ENCODE measurements around the gene GOLT1A.

Gene GOLT1A

GRCh38 chr1:204258213-204259115 is 44.7 kb upstream of the GOLT1A start:
- Histone ChIP-seq H3K4me3 (ENCODE audit: low read length) (no peak overlapping the region), H3K27ac (ENCODE audit: low read length) (no peak overlapping the region), H3K4me1 (ENCODE audit: control insufficient read depth, insufficient read depth, low read length) (peaks cover 14% of the 10 kb centered on the region; the same call in 1 of the 2 replicates), H3K9me3 (ENCODE audit: control insufficient read depth, insufficient read depth, low read length) (no peaks in the 10 kb centered on the region), H3K36me3 (ENCODE audit: control insufficient read depth, insufficient read depth, low read length) (no peaks in the 10 kb centered on the region), H3K27me3 (ENCODE audit: control insufficient read depth, insufficient read depth, low read length) (no peaks in the 10 kb centered on the region)
- WGBS (ENCODE audit: insufficient coverage, insufficient read length), result no CpG with 5 or more reads among the region's 7 CpGs
- peak; percentile 61 for DNase-seq (ENCODE audit: low read depth, low spot score)

- no peaks in the 10 kb centered on the region for H3K36me3 ChIP-seq (ENCODE audit: control insufficient read depth, insufficient read depth, low read length)
- peaks cover 16% of the 10 kb centered on the region; the same call in 1 of the 2 replicates for H3K4me1 ChIP-seq (ENCODE audit: control insufficient read depth, insufficient read depth, low read length)
- H3K9me3 ChIP-seq (ENCODE audit: control insufficient read depth, insufficient read depth, low read length), result no peaks in the 10 kb centered on the region
- no CpG with 5 or more reads among the region's 24 CpGs for WGBS (ENCODE audit: insufficient coverage, insufficient read length)
- H3K27me3 ChIP-seq (ENCODE audit: control insufficient read depth, insufficient read depth, low read length), result no peaks in the 10 kb centered on the region
- H3K27ac ChIP-seq (ENCODE audit: low read length), result no peak overlapping the region
- no peak overlapping the region for H3K4me3 ChIP-seq (ENCODE audit: low read length)
- no peak for DNase-seq (ENCODE audit: low read depth, low spot score)
Measured at GRCh38 chr1:204257446-204257845, 43.7 kb upstream of the GOLT1A start.

GRCh38 chr1:204256531-204256930 is 42.7 kb upstream of the GOLT1A start:
- no peak overlapping the region for H3K4me3 ChIP-seq (ENCODE audit: low read length)
- no peaks in the 10 kb centered on the region for H3K27me3 ChIP-seq (ENCODE audit: control insufficient read depth, insufficient read depth, low read length)
- no CpG with 5 or more reads among the region's 10 CpGs for WGBS (ENCODE audit: insufficient coverage, insufficient read length)
- H3K9me3 ChIP-seq (ENCODE audit: control insufficient read depth, insufficient read depth, low read length), result no peaks in the 10 kb centered on the region
- H3K27ac ChIP-seq (ENCODE audit: low read length), result no peak overlapping the region
- no peaks in the 10 kb centered on the region for H3K36me3 ChIP-seq (ENCODE audit: control insufficient read depth, insufficient read depth, low read length)
- no peak for DNase-seq (ENCODE audit: low read depth, low spot score)
- peaks cover 16% of the 10 kb centered on the region; the same call in 1 of the 2 replicates for H3K4me1 ChIP-seq (ENCODE audit: control insufficient read depth, insufficient read depth, low read length)

- Histone ChIP-seq H3K27ac (ENCODE audit: low read length) (no peak overlapping the region), H3K4me1 (ENCODE audit: control insufficient read depth, insufficient read depth, low read length) (peaks cover 16% of the 10 kb centered on the region; the same call in 1 of the 2 replicates), H3K4me3 (ENCODE audit: low read length) (no peak overlapping the region), H3K9me3 (ENCODE audit: control insufficient read depth, insufficient read depth, low read length) (no peaks in the 10 kb centered on the region), H3K36me3 (ENCODE audit: control insufficient read depth, insufficient read depth, low read length) (no peaks in the 10 kb centered on the region), H3K27me3 (ENCODE audit: control insufficient read depth, insufficient read depth, low read length) (no peaks in the 10 kb centered on the region)
- no peak for DNase-seq (ENCODE audit: low read depth, low spot score)
- no CpG with 5 or more reads among the region's 5 CpGs for WGBS (ENCODE audit: insufficient coverage, insufficient read length)
Measured at GRCh38 chr1:204255966-204256365, 42.2 kb upstream of the GOLT1A start.

- Histone ChIP-seq H3K27ac (ENCODE audit: low read length) (no peak overlapping the region), H3K36me3 (ENCODE audit: control insufficient read depth, insufficient read depth, low read length) (no peaks in the 10 kb centered on the region), H3K27me3 (ENCODE audit: control insufficient read depth, insufficient read depth, low read length) (no peaks in the 10 kb centered on the region), H3K4me3 (ENCODE audit: low read length) (no peak overlapping the region), H3K4me1 (ENCODE audit: control insufficient read depth, insufficient read depth, low read length) (peaks cover 16% of the 10 kb centered on the region; the same call in 1 of the 2 replicates), H3K9me3 (ENCODE audit: control insufficient read depth, insufficient read depth, low read length) (no peaks in the 10 kb centered on the region)
- peak; percentile 35 for DNase-seq (ENCODE audit: low read depth, low spot score)
- WGBS (ENCODE audit: insufficient coverage, insufficient read length), result no CpG with 5 or more reads among the region's 5 CpGs
Measured at GRCh38 chr1:204255225-204255624, 41.4 kb upstream of the GOLT1A start.

- WGBS (ENCODE audit: insufficient coverage, insufficient read length), result no CpG with 5 or more reads among the region's 7 CpGs
- Histone ChIP-seq H3K4me1 (ENCODE audit: control insufficient read depth, insufficient read depth, low read length) (peaks cover 20% of the 10 kb centered on the region; the same call in 1 of the 2 replicates), H3K27ac (ENCODE audit: low read length) (no peak overlapping the region), H3K36me3 (ENCODE audit: control insufficient read depth, insufficient read depth, low read length) (no peaks in the 10 kb centered on the region), H3K9me3 (ENCODE audit: control insufficient read depth, insufficient read depth, low read length) (no peaks in the 10 kb centered on the region), H3K27me3 (ENCODE audit: control insufficient read depth, insufficient read depth, low read length) (no peaks in the 10 kb centered on the region), H3K4me3 (ENCODE audit: low read length) (no peak overlapping the region)
- no peak for DNase-seq (ENCODE audit: low read depth, low spot score)
Measured at GRCh38 chr1:204254031-204254661, 40.4 kb upstream of the GOLT1A start.

GRCh38 chr1:204251926-204252689 is 38.3 kb upstream of the GOLT1A start:
- no peak overlapping the region for H3K27ac ChIP-seq (ENCODE audit: low read length)
- H3K27me3 ChIP-seq (ENCODE audit: control insufficient read depth, insufficient read depth, low read length), result no peaks in the 10 kb centered on the region
- H3K4me3 ChIP-seq (ENCODE audit: low read length), result no peak overlapping the region
- DNase-seq (ENCODE audit: low read depth, low spot score), result no peak
- H3K4me1 ChIP-seq (ENCODE audit: control insufficient read depth, insufficient read depth, low read length), result peaks cover 20% of the 10 kb centered on the region; the same call in 1 of the 2 replicates
- H3K36me3 ChIP-seq (ENCODE audit: control insufficient read depth, insufficient read depth, low read length), result no peaks in the 10 kb centered on the region; the same call in 1 of the 2 replicates
- H3K9me3 ChIP-seq (ENCODE audit: control insufficient read depth, insufficient read depth, low read length), result no peaks in the 10 kb centered on the region
- no CpG with 5 or more reads among the region's 6 CpGs for WGBS (ENCODE audit: insufficient coverage, insufficient read length)

- H3K4me3 ChIP-seq (ENCODE audit: low read length), result no peak overlapping the region
- no peak overlapping the region for H3K27ac ChIP-seq (ENCODE audit: low read length)
- no peaks in the 10 kb centered on the region for H3K9me3 ChIP-seq (ENCODE audit: control insufficient read depth, insufficient read depth, low read length)
- DNase-seq (ENCODE audit: low read depth, low spot score), result no peak
- H3K36me3 ChIP-seq (ENCODE audit: control insufficient read depth, insufficient read depth, low read length), result no peaks in the 10 kb centered on the region; the same call in 1 of the 2 replicates
- no CpG with 5 or more reads among the region's 7 CpGs for WGBS (ENCODE audit: insufficient coverage, insufficient read length)
- H3K27me3 ChIP-seq (ENCODE audit: control insufficient read depth, insufficient read depth, low read length), result no peaks in the 10 kb centered on the region
- H3K4me1 ChIP-seq (ENCODE audit: control insufficient read depth, insufficient read depth, low read length), result peaks cover 18% of the 10 kb centered on the region; the same call in 1 of the 2 replicates
Measured at GRCh38 chr1:204251286-204251685, 37.5 kb upstream of the GOLT1A start.

- Histone ChIP-seq H3K27ac (ENCODE audit: low read length) (no peak overlapping the region), H3K27me3 (ENCODE audit: control insufficient read depth, insufficient read depth, low read length) (no peaks in the 10 kb centered on the region), H3K9me3 (ENCODE audit: control insufficient read depth, insufficient read depth, low read length) (no peaks in the 10 kb centered on the region), H3K4me3 (ENCODE audit: low read length) (no peak overlapping the region), H3K4me1 (ENCODE audit: control insufficient read depth, insufficient read depth, low read length) (peaks cover 13% of the 10 kb centered on the region; the same call in 1 of the 2 replicates), H3K36me3 (ENCODE audit: control insufficient read depth, insufficient read depth, low read length) (no peaks in the 10 kb centered on the region; the same call in 1 of the 2 replicates)
- WGBS (ENCODE audit: insufficient coverage, insufficient read length), result no CpG with 5 or more reads among the region's 12 CpGs
- no peak for DNase-seq (ENCODE audit: low read depth, low spot score)
Measured at GRCh38 chr1:204250428-204251030, 36.7 kb upstream of the GOLT1A start.
